NCI-H2196 (cell line): ENCODE measurements around the gene PPFIBP2.
"Not testable (repeated sequence)": the region's sequence is repeated elsewhere in the genome, so short reads cannot be mapped to it uniquely, and the experiment has no call there.

Experiments used
- DNase-seq: peaks from one replicate; lab custom pipeline; 2025; ENCODE audit not compliant: unreplicated experiment; lab: John Stamatoyannopoulos, UW

Gene PPFIBP2

DNA sequence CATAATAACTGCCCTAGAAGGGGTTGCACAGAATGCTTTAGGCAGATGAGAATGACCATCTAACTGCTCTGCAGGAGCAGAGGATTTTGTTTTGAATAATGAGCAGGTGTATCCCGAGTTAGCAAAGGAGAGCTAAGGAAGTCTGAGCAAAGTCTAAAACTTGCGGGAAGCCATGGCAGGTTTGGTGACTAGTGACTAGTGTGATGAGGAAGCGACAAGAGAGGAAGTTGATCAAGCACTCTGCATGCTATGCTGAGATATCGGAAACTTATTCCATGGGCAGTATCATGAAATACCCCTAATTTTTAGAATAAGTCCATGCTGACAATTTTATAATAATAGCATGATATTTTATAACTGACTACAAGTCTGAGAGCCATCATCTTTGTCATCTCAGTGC is 15.6 kb upstream of the PPFIBP2 start:
- no peak for DNase-seq

DNA sequence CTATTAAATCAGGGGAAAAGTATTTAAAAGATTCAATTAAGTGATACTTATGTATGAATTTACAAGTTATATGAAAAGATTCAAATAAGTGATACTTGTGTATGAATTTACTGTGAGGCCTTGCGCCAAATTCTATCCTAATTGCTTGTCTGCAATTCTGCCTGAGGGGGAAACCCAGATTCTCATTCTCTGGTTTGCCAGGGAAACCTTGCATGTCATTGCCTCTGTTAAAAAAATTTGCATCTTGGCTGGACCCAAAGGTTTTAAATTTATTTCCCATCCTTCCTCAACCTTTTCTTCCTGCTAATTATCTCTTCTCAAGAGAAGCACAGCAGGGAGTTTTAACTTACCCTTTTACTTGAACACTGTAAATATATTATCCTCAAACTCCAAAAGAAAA is 14.7 kb upstream of the PPFIBP2 start:
- DNase-seq: no peak

- DNase-seq: no peak
These were observed 13.5 kb upstream of the PPFIBP2 start for GRCh38 chr11:7500251-7500650.

GRCh38 chr11:7501251-7501650 is 12.5 kb upstream of the PPFIBP2 start:
- DNase-seq: no peak

GRCh38 chr11:7501894-7502293 is 11.9 kb upstream of the PPFIBP2 start:
- no peak for DNase-seq

DNA sequence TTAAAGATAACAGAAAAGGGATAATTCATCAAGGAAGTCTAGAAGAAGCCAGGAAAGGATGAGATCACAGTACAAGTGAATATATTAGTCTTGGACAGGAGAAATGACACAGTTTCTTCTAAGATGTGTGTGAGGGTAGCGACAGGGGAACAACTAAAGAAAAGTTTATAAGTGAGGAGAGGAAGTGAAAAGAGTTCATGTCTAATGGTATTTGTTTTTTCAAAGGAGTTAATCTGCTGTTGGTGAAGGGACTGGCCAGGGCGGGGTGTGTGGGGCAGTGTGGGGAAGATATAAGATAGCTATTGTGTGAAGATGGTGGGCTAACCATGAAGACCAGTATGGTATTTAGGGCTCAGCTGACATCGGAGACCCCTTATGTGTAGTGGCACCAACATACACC is 7.6 kb upstream of the PPFIBP2 start:
- DNase-seq: no peak

DNA sequence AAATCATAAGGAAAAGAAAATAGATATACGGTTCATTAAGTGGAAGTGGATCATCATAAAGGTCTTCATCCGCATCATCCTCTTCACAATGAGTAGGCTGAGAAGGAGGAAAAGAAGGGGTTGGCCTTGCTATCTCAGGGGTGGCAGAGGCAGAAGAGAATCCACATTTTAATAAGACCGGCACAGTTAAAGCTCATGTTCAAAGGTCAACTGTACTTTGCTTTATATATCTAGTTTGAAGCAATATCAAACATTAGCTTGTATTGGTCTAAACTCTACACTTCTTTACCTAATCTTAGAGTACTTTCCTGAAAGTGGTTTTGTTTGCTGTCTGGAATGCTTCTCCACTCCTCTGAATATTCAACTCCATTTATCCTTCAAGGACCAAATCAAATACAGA is 5.7 kb upstream of the PPFIBP2 start:
- no peak for DNase-seq

DNA sequence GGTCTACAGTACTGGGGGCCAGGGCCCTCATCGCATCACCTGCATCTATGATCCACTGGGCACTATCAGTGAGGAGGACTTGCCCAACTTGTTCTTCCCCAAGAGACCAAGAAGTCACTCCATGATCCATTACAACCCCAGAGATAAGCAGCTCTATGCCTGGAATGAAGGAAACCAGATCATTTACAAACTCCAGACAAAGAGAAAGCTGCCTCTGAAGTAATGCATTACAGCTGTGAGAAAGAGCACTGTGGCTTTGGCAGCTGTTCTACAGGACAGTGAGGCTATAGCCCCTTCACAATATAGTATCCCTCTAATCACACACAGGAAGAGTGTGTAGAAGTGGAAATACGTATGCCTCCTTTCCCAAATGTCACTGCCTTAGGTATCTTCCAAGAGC is 3.8 kb upstream of the PPFIBP2 start:
- DNase-seq: no peak

- peak; percentile 78 for DNase-seq
These were observed 2.4 kb upstream of the PPFIBP2 start for GRCh38 chr11:7511401-7511800.

DNA sequence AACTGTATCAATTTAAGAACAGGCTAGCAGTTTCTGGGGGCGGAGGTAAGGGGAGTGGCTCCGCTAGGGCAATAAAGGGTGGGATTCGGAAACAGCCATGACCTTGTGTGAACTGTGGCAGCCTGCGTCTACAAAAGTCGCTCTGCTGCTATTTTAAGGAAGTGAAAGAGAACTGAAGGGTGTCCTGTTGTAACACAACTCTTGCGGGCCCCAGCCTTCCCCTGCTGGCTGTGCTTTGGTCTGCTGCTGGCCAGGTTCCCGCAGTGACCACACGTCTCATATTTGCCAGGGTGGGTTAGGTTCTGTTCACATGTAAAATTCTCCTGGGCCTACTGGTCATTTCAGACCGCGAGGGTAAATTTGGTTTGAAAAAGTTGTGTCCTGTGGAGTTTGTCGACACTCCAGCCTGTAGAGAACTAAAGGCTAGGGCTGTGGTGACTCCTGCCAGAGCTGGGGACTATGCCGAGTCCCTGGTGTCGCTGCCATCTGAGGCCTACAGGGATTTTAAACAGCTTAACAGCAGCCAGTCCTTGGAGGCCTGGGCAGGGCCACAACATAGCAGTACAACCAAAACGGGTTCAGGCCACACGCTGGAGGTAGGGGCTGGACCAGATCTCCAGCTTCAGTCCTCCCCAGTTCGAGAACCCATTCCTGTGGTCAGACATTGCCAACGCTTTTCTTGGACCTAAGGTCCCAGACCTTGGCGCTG is 1.1 kb upstream of the PPFIBP2 start:
- DNase-seq: peak; percentile 46

- DNase-seq: no peak
These were observed 346 bp downstream of the PPFIBP2 start for GRCh38 chr11:7514099-7514591.

GRCh38 chr11:7515447-7515886 is 1.7 kb downstream of the PPFIBP2 start:
- no peak for DNase-seq

- no peak for DNase-seq
These were observed 2.7 kb downstream of the PPFIBP2 start for GRCh38 chr11:7516475-7516874.

- DNase-seq: not testable (repeated sequence)
These were observed 3.9 kb downstream of the PPFIBP2 start for GRCh38 chr11:7517743-7518142.

DNA sequence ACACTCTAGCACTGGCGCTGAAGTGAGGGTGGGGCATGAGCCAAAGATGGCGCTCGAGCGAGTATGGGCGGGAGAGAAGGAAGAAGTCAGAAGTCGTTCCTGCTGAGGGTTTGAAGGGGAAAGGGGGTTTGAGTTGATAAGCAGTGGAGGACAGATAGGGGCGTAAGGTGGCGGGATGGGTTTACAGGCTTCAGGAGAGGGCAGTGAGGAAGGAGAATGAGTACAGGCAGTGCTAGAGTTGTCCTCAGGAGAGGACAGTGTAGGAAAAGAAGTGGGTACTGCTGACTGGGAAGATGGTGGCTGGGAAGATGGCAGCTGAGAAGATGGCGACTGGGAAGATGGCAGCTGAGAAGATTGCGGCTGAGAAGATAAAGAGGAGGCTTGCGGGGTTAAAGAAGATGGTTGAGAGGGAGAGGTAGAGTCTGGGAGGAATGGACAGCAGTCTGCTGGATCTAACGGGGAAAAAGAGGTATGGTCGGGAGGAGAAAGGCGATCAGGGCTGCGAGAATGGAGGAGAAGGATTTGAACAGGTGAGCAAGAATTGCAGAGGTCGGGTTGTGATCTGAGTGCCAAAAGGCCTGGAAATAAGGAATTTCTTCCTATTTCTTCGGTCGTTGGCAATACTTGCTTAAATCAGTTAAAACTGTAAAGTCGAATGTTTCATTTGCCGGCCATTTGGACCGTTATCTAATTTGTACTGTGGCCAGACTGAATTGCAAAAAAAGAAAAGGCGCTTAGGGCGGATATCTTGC is 5.2 kb downstream of the PPFIBP2 start:
- DNase-seq: no peak

DNA sequence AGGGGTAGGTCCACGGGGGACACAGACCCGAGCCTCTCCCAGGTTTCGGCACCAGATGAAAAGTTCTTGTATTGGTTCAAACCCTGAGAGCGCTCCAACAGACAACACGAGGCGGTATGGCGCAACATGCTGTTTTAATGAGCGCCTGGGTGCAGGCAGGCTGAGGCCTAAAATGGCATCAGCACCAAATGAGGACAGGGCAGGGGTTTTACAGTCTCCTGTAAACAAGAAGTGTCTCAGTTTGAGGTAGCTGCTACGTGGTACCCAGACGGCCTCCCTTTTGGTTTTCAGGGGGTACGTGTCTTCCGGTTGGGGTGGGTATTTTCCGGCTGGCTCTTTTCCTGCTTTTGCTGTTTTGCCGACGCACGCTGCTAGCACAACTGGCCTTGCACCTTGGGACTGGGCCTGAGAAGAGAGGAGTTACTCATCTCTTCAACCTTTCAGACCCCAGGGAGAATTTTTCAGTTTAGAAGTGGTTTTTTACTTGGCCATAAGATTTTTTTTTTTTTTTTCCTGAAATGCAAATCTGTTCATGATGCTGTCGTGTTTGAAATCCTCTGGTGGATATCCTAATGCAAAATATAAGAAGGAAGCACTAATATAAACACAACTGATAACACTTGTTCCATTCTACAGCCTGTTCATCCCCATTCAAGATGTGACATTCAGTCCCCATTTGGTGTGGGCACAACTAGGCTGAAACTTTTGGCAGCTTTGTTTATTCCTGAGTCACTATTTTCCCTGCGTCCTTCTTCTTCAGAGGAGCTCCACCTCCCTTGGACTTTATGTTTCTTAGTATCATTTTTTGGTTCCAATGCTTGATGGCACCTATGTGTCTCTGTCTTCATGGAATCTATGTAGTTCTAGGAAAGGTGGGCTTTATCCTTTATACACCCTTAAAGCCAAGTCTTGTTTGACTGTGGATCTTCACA is 6.5 kb downstream of the PPFIBP2 start:
- DNase-seq: no peak

DNA sequence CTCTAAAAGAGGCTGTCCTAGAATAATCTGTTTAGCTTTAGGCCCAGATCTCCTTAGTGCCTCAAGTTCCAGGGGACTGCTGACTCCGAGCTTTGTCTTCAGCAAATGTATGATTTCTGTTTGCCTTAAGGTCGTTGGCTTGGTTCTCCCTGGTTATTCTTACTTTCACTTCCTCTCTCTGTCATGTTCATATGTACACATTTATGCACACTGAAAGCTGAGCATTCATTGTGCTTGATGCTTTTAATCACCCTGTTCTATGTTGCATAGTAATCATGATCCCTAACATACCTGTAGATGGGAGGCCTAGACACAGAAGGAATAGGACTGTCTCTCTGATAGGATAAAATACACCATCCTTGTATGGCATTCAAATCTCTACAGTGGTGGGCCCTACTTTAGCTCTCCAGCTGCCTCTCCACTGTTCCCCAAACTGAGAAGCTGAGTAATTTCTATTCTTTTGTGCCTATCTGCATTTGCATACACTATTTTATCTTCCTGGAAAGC is 7.2 kb downstream of the PPFIBP2 start:
- DNase-seq: no peak

DNA sequence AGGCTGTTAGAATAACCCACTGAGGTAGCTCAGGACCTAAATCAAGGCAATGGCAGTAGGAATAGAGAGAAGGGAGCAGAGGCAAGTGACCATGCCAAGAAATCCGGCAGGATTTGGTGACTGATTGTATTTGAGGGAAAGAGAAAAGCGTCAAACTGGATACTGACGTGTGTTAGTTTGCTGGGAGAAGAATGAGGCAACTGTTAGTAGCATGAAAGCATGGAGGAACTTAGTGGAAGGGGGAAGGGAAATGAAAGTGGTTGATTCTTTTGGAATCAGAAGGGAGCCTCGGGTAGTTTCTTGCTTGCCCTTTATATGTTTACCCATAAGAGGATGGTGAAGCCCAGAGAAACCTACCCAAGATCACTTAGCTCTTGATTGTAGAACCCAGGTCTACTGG is 8.3 kb downstream of the PPFIBP2 start:
- DNase-seq: no peak

DNA sequence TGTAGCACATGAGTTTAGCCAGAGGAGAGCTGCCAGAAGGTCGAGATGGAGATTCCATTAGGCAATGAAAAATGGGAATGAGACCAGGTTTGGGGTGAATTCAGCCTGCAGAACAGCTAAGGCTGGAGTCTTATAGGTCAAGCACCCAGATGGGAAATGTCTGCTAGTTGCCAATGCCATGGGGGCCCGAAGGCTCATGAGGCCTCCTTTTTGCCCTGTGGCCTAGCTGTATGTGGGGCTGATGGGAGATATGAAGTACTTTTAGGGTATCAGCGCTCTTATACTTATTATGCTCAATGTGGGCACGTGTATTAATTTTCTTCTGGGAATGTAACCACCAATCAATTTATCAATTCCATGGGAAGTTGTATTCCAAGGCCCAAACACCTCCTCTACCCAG is 8.7 kb downstream of the PPFIBP2 start:
- DNase-seq: no peak

- DNase-seq: no peak
These were observed 9.8 kb downstream of the PPFIBP2 start for GRCh38 chr11:7523416-7524210.
